ENCODE measurements around the gene TSPAN19.

The TSPAN19 gene

DNA sequence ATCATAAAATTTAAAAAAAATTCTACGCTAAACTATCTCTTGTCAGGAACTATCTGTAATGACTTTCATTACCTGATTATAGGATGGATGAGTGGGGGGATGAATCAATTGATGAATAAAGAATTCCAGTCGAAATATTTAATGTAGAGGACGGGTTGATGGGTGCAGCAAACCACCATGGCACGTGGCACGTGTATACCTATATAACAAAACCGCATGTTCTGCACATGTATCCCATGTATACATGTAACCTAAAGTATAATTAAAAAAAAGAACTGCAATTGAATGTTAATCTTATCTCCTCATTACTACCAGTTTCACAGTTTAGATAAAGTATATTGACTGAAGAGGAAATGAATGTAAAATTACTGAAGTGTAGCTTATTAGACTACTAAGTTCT is 23.5 kb upstream of the TSPAN19 start:
- H3K4me3 ChIP-seq (replicated peaks in 1 of 2; ENCODE audit: low read depth in 2 of 2, low read length in 2 of 2): no peak overlapping the region
- TF ChIP-seq, protein P1, sequence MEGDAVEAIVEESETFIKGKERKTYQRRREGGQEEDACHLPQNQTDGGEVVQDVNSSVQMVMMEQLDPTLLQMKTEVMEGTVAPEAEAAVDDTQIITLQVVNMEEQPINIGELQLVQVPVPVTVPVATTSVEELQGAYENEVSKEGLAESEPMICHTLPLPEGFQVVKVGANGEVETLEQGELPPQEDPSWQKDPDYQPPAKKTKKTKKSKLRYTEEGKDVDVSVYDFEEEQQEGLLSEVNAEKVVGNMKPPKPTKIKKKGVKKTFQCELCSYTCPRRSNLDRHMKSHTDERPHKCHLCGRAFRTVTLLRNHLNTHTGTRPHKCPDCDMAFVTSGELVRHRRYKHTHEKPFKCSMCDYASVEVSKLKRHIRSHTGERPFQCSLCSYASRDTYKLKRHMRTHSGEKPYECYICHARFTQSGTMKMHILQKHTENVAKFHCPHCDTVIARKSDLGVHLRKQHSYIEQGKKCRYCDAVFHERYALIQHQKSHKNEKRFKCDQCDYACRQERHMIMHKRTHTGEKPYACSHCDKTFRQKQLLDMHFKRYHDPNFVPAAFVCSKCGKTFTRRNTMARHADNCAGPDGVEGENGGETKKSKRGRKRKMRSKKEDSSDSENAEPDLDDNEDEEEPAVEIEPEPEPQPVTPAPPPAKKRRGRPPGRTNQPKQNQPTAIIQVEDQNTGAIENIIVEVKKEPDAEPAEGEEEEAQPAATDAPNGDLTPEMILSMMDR (IDR thresholded peaks at IDR 0.05; ENCODE audit: low read depth, low read length): no peak
- DNase-seq (ENCODE audit: low read depth in 2 of 2): no peak

DNA sequence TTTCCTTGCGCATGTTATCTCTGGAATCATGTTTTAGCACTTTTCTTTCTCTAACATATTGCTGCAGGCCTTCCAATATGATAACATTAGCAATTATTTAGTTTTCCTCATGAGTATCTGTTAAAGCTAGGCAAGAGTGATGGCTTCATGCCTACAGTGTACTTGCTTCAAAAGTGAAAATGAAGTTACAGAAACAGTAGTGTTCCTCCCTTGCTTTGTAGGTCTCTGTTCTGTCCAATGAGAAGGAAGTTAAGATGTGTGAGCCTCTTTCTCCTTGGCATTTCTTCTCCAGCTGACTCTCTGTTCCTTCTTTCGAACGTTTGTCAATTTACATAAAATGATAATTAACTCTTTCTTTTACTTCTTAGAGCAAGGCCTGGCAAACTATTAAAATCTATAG is 22.3 kb upstream of the TSPAN19 start:
- TF ChIP-seq, protein P1 (IDR thresholded peaks at IDR 0.05; ENCODE audit: low read depth, low read length): no peak
- no peak for DNase-seq (ENCODE audit: low read depth in 2 of 2)
- H3K4me3 ChIP-seq (replicated peaks in 1 of 2; ENCODE audit: low read depth in 2 of 2, low read length in 2 of 2): no peak overlapping the region

DNA sequence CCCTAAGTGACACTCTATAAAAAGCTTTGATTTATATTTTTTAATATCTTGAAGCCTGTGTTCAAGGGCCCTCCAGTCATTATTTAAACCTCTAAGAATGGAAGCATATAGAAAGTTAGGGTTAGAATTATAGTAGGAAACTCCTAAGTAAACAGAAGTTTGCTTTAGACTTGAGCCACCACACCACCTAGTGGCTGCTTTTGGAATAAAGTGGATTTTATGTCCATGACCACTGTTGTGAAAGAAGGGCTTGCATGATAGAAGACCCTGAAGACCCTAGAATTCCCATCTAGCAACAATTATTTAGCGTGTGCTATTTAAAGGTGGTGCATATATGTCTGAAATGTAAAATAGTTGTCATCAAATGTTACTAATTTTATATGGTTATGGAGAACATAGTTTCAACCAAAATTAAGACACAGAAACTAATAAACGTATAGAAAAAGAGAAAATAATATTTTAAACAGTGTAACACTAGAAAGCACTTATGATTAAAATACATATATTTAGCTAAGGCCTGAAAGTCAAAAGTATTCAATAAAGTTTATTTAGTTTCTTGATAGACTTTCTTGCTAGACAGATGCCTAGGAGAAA is 21.4 kb upstream of the TSPAN19 start:
- TF ChIP-seq, protein P1 (IDR thresholded peaks at IDR 0.05; ENCODE audit: low read depth, low read length): peak; percentile 74
- DNase-seq (ENCODE audit: low read depth in 2 of 2): peak; percentile 65 to 75
- no peak overlapping the region for H3K4me3 ChIP-seq (replicated peaks in 1 of 2; ENCODE audit: low read depth in 2 of 2, low read length in 2 of 2)

DNA sequence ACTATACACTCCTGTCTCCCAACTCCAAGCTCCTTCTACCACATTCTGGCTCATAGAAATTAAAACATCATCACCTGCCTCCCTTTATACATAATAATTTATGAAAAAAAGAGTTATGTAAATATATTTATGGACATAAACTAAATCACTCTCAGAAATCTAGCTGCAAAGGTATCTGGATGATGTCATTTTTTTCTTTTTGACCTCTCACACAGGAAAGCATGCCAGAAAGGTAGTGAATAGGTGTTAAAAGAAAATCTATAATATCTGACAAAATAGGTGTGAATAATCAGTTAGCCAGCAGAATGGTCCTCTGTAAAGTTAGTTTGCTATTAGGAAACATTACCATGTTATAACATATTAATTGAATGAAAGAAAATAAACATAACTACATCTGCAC is 7.8 kb upstream of the TSPAN19 start:
- no peak for DNase-seq (ENCODE audit: low read depth in 2 of 2)
- H3K4me3 ChIP-seq (replicated peaks in 1 of 2; ENCODE audit: low read depth in 2 of 2, low read length in 2 of 2): no peak overlapping the region
- TF ChIP-seq, protein P1 (IDR thresholded peaks at IDR 0.05; ENCODE audit: low read depth, low read length): no peak

GRCh38 chr12:85041395-85041794 is 5.3 kb upstream of the TSPAN19 start:
- TF ChIP-seq, protein P1 (IDR thresholded peaks at IDR 0.05; ENCODE audit: low read depth, low read length): no peak
- DNase-seq (ENCODE audit: low read depth in 2 of 2): no peak

DNA sequence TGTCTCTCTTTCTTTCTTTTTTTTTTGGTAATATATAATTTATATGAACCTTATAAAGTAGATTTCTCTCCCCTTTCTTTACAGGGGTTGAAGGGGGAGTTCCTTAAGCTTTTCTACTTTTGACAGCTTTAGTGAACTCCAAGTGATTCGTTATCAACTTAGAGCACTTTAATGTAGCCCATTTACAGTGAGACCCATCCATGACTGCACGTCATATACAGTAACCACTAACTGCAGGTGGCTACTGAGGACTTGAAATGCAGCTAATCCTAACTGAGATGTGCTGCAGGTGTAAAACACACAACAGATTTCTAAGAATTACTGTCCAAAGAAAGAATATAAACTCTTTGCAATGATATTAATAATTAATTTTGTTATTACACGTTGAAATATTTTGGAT is 656 bp upstream of the TSPAN19 start:
- TF ChIP-seq, protein P1 (IDR thresholded peaks at IDR 0.05; ENCODE audit: low read depth, low read length): no peak
- DNase-seq (ENCODE audit: low read depth in 2 of 2): no peak
- peak overlapping the region; percentile 57 to 75 for H3K4me3 ChIP-seq (replicated peaks in 1 of 2; ENCODE audit: low read depth in 2 of 2, low read length in 2 of 2)

More at GRCh38 chr12:85041395-85041794, 5.3 kb upstream of the TSPAN19 start:
- H3K4me3 ChIP-seq (replicated peaks in 1 of 2; ENCODE audit: low read depth in 2 of 2, low read length in 2 of 2): no peak overlapping the region

GRCh38 chr12:85029456-85029855 is 6.6 kb downstream of the TSPAN19 start:
- peak; percentile 44 to 63 for DNase-seq (ENCODE audit: low read depth in 2 of 2)

More at GRCh38 chr12:85029456-85029855, 6.6 kb downstream of the TSPAN19 start:
- TF ChIP-seq, protein P1 (IDR thresholded peaks at IDR 0.05; ENCODE audit: low read depth, low read length): peak; percentile 23
- H3K4me3 ChIP-seq (replicated peaks in 1 of 2; ENCODE audit: low read depth in 2 of 2, low read length in 2 of 2): no peak overlapping the region
